Kidney (tissue), 14 donors: ENCODE results near the gene ZIC5. TPM values are rescaled to one million over a fixed set of nuclear protein-coding genes. Genes with fewer than 3 reads are reported as not detected.

Experiments
- DNase-seq, 5 donors: peaks; one replicate each; pipeline ENCODE4 v3.0.0-alpha.2; 2013 to 2020
- FAIRE-seq: peaks from 2 replicates; lab custom pipeline; 2012; peaks lifted over from hg19 to GRCh38; lab: Jason Lieb, UNC
- H3K27ac ChIP-seq, 2 donors: one replicate each; pipeline ENCODE4 v1.7.0; 2013; ENCODE audit warnings: low read depth in 2 of 2, low read length in 2 of 2, inconsistent platforms in 1 of 2
- H3K27me3 ChIP-seq: one replicate; pipeline ENCODE4 v1.7.1; 2013; ENCODE audit warnings: low read length, inconsistent platforms; ENCODE audit not compliant: control insufficient read depth, insufficient read depth
- H3K36me3 ChIP-seq, 3 donors: one replicate each; pipeline versions ENCODE4 v1.7.0 to v1.7.1; 2013; ENCODE audit warnings: low read length in 3 of 3, control low read depth in 1 of 3, inconsistent platforms in 1 of 3; ENCODE audit not compliant: insufficient read depth in 3 of 3, control insufficient read depth in 2 of 3
- H3K4me1 ChIP-seq, 3 donors: one replicate each; pipeline versions ENCODE4 v1.7.0 to v1.7.1; 2013; ENCODE audit warnings: low read length in 3 of 3, inconsistent platforms in 1 of 3, low read depth in 1 of 3; ENCODE audit not compliant: control insufficient read depth in 2 of 3, insufficient read depth in 2 of 3
- H3K4me3 ChIP-seq, 3 donors: one replicate each; pipeline versions ENCODE4 v1.7.0 to v1.8.1; 2013; ENCODE audit warnings: low read length in 3 of 3, control low read depth in 1 of 3, inconsistent platforms in 1 of 3
- H3K9ac ChIP-seq, 3 donors: one replicate each; pipeline versions ENCODE4 v1.7.0 to v1.7.1; 2013; ENCODE audit warnings: low read length in 3 of 3, control low read depth in 1 of 3, inconsistent platforms in 1 of 3
- H3K9me3 ChIP-seq, 3 donors: one replicate each; pipeline versions ENCODE4 v1.7.0 to v1.7.1; 2013; ENCODE audit warnings: low read length in 3 of 3, control low read depth in 1 of 3, inconsistent platforms in 1 of 3; ENCODE audit not compliant: control insufficient read depth in 2 of 3, insufficient read depth in 1 of 3
- CTCF ChIP-seq: IDR thresholded peaks from 3 replicates; pipeline ENCODE4 v1.5.1; 2012; ENCODE audit warnings: mild to moderate bottlenecking, moderate library complexity, borderline replicate concordance; ENCODE audit not compliant: insufficient read depth; ENCODE audit errors: extremely low read depth
- intact Hi-C: fragments of 100-400 bp; cut with DNase I; formaldehyde crosslinking; loops from one replicate; pipeline ENCODE4 v1.11.1; 2022
- polyA plus RNA-seq: library from polyadenylated mRNA; stranded (reverse); fragments of 350-450 nt; fragmentation: Illumina TruSeq; extraction: RNeasy Lipid Tissue Mini Kit (QIAGEN cat#74804); gene quantifications from one replicate; pipeline ENCODE4 v1.2.3, GENCODE V29; 2014; ENCODE audit warnings: low read depth, low replicate concordance; ENCODE audit not compliant: insufficient read depth
- total RNA-seq: library from RNA; stranded (reverse); fragmentation: NEBNext Ultra II Directional; extraction: Animal tissue kit (Norgen Biotek cat#: 25700); gene quantifications from one replicate; pipeline ENCODE4 v1.2.1, GENCODE V29; 2021
- donor health status: control.
- donor health status: control.
- donor health status: control.
- donor health status: control.
- donor health status: control.
- donor health status: DM: yes; HTN: yes; CAD: no.
- donor health status: Normal renal cell carcinoma (clear cell type).

ZIC5 gene
- total and polyA plus RNA-seq, 2 donors from 2014 or later = not detected

GRCh38 chr13:99973163-99973807 is 1.7 kb upstream of the ZIC5 start:
- peaks cover 73% of the 10 kb centered on the region for H3K27me3 ChIP-seq
- H3K27ac ChIP-seq = no peak overlapping the region
- DNase-seq = peak in 2 of 5 donors; percentile 2 to 55
- H3K4me3 ChIP-seq = no peak overlapping the region
- no peaks in the 10 kb centered on the region for H3K36me3 ChIP-seq
- H3K9me3 ChIP-seq = no peaks in the 10 kb centered on the region
- no peak for TF ChIP-seq CTCF
- intact Hi-C loops = no loop called here
- no peak for FAIRE-seq
- H3K4me1 ChIP-seq = peaks cover 0 to 10% (median 0%) of the 10 kb centered on the region in 3 donors
- no peak overlapping the region for H3K9ac ChIP-seq

- Histone ChIP-seq H3K9ac (no peak overlapping the region), H3K9me3 (no peaks in the 10 kb centered on the region), H3K4me1 (peaks cover 0 to 10% (median 0%) of the 10 kb centered on the region in 3 donors), H3K36me3 (no peaks in the 10 kb centered on the region), H3K4me3 (no peak overlapping the region), H3K27me3 (peaks cover 69% of the 10 kb centered on the region), H3K27ac (no peak overlapping the region)
- no peak for FAIRE-seq
- intact Hi-C loops = no loop called here
- DNase-seq = peak in 3 of 5 donors; percentile 20 to 55 (median 25)
- TF ChIP-seq CTCF = no peak
These were observed 694 bp upstream of the ZIC5 start for GRCh38 chr13:99972190-99972731.

- Histone ChIP-seq H3K4me1 (peaks cover 0 to 10% (median 0%) of the 10 kb centered on the region in 3 donors), H3K27ac (no peak overlapping the region), H3K9ac (no peak overlapping the region), H3K36me3 (no peaks in the 10 kb centered on the region), H3K27me3 (peaks cover 69% of the 10 kb centered on the region), H3K9me3 (no peaks in the 10 kb centered on the region), H3K4me3 (no peak overlapping the region)
- intact Hi-C loops = no loop called here
- no peak for TF ChIP-seq CTCF
- DNase-seq = peak in 3 of 5 donors; percentile 11 to 58 (median 37)
- FAIRE-seq = no peak
These were observed 654 bp downstream of the ZIC5 start for GRCh38 chr13:99970651-99971575.
